Suppressor macrophage treated with lipopolysaccharide for 1 hour (primary cell): Measurements from ENCODE around the gene PXDN.
"Not testable (repeated sequence)": the region's sequence is repeated elsewhere in the genome, so short reads cannot be mapped to it uniquely, and the experiment has no call there.

Experiments used
- DNase-seq, 3 donors: peaks; one replicate each; pipeline ENCODE4 v3.0.0-alpha.2; 2020 to 2022

The PXDN gene

GRCh38 chr2:1739961-1740715 lies 4.2 kb downstream of the PXDN start:
- DNase-seq: no peak

GRCh38 chr2:1739322-1739957 lies 4.9 kb downstream of the PXDN start:
- no peak for DNase-seq

- no peak for DNase-seq
Measured at GRCh38 chr2:1738646-1739302, 5.5 kb downstream of the PXDN start.

GRCh38 chr2:1738163-1738562 lies 6.2 kb downstream of the PXDN start:
- no peak for DNase-seq

GRCh38 chr2:1736997-1737480 lies 7.3 kb downstream of the PXDN start:
- DNase-seq: no peak

GRCh38 chr2:1736045-1736444 lies 8.3 kb downstream of the PXDN start:
- DNase-seq: no peak

- DNase-seq: not testable (repeated sequence)
Measured at GRCh38 chr2:1733298-1733697, 11.0 kb downstream of the PXDN start.

- DNase-seq: no peak
Measured at GRCh38 chr2:1731963-1732768, 12.1 kb downstream of the PXDN start.

GRCh38 chr2:1731447-1731962 lies 12.8 kb downstream of the PXDN start:
- DNase-seq: no peak

GRCh38 chr2:1730015-1730927 lies 14.0 kb downstream of the PXDN start:
- no peak for DNase-seq

GRCh38 chr2:1729242-1729641 lies 15.1 kb downstream of the PXDN start:
- DNase-seq: no peak

- DNase-seq: no peak
Measured at GRCh38 chr2:1728821-1729220, 15.5 kb downstream of the PXDN start.

GRCh38 chr2:1727796-1728474 lies 16.4 kb downstream of the PXDN start:
- no peak for DNase-seq

GRCh38 chr2:1727101-1727771 lies 17.1 kb downstream of the PXDN start:
- DNase-seq: peak in 1 of 3 donors; percentile 8

GRCh38 chr2:1726558-1726957 lies 17.8 kb downstream of the PXDN start:
- DNase-seq: no peak

- DNase-seq: not testable (repeated sequence)
Measured at GRCh38 chr2:1724351-1724750, 20.0 kb downstream of the PXDN start.

GRCh38 chr2:1723397-1724042 lies 20.8 kb downstream of the PXDN start:
- no peak for DNase-seq

GRCh38 chr2:1722692-1723091 lies 21.6 kb downstream of the PXDN start:
- DNase-seq: no peak

- DNase-seq: no peak
Measured at GRCh38 chr2:1721706-1722646, 22.3 kb downstream of the PXDN start.
